Erythroblast (primary cell): Measurements from ENCODE around the gene MTFR1L.

ENCODE experiments used
- GATA1 ChIP-seq: IDR thresholded peaks from 2 replicates; pipeline ENCODE4 v1.6.1; 2011; ENCODE audit warnings: low read depth, mild to moderate bottlenecking, control low read depth, low read length, moderate library complexity
- POLR2A ChIP-seq: IDR thresholded peaks from 2 replicates; pipeline ENCODE4 v1.6.1; 2011; ENCODE audit warnings: mild to moderate bottlenecking, low read length

DNA sequence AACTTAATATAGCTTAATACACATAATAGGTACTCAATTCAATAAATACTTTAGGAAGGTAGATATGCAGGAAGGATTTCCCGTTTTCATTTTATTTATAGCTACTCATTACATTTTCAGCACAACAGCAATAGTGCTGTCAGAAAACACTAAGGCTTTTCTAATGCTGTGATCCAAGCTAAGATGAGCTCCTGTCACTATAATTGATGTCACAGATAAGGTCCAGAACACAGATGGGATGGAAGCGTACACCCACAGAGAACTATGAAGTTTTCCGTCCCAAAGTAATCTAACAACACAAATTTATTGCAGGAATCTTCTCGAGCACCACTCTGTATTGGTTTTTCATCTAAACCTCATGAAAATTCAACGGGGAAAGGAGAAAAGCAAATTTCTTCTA is 25.9 kb downstream of the MTFR1L start:
- TF ChIP-seq POLR2A (no peak), GATA1 (no peak)
